T-helper 9 cell (primary cell): Measurements from ENCODE around the gene SRPRB.
A peak's percentile ranks its signal among the peaks of the same experiment; 100 is the strongest.

ENCODE experiments used
- DNase-seq: peaks from one replicate; pipeline ENCODE4 v3.0.0-alpha.2; 2020
- total RNA-seq, 2 donors: gene quantifications; one replicate each; lab custom pipeline; 2026; lab: John Stamatoyannopoulos, UW

The SRPRB gene, protein sequence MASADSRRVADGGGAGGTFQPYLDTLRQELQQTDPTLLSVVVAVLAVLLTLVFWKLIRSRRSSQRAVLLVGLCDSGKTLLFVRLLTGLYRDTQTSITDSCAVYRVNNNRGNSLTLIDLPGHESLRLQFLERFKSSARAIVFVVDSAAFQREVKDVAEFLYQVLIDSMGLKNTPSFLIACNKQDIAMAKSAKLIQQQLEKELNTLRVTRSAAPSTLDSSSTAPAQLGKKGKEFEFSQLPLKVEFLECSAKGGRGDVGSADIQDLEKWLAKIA
- total RNA-seq, result 39.1 to 77.7 reads per million in 2 donors

DNA sequence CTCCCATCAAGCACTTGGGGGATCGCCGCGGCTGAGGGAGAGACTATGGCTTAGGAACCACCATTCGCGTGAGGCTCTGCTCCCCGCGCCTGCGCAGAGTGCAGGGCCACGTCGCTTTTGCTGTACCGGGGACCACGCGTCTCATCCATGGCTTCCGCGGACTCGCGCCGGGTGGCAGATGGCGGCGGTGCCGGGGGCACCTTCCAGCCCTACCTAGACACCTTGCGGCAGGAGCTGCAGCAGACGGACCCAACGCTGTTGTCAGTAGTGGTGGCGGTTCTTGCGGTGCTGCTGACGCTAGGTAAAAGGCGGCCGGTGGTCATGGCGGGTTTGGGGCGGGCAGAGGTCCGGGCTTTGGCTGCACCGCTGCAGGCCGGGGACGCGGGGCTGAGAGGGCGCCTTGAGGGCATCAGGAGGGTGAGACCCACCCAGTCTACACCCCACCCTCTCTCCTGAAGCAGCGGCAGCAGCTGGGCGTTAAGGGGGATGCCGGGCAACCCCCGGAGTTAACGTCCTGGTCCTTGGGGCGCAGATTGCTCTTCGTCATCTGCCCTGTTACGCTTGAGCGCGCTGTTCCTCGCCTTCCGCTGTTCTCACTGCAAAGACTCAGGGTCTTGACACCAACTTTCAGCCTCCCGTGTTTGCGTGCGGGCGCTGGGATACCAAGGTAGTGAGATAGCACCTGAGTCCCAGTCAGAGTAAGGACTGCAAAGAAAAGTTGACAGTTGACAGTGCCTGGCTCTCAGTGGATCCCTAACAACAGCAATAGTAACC, at the start of gene SRPRB:
Gene SRPRB (plus strand): TSS at position 114 of the 774 bp plus-strand sequence. CDS start 34 bp downstream, at position 148.
- peak; percentile 93 for DNase-seq

DNA sequence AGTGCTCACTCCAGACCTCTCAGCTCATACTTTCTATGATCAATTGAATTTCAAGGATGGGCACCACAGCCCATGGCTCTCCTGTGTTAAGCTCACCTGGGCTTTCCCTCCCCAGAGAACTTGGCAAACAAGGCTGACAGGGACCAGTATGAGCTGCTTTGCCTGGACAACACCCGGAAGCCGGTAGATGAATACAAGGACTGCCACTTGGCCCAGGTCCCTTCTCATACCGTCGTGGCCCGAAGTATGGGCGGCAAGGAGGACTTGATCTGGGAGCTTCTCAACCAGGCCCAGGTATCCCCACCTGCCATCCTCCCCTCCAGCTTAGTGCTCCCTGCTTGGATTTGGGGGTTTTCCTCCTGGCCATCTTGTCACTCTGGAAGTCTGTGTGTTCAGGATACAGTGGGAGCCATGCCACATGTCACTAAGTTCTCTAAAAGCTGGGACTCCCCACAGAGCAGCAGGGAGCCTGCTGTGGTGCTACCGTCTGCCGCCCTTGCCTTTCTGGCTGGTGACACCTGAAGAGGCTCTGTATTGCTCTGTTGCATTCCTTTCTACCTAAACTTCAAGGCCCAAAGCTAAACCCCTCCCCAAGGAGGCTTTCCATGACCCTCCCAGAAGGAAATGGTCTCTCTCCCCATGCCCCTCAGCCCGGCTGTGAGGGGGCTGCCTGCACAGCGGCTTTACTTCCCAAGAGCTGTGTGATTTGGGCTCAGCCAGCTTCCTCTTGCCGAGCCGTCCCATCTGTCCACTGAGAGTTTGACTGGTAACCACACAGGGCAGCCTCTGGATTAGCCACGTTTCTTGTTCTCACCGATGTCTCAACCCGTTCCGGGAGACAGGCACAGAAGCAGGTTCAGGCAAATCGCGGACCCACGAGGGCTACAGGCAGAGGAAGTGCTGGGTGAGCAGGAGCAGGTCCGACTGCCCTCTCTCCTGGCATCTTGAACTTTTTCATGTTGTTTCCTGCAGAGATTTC, 48.6 kb upstream of the SRPRB start:
- DNase-seq, result no peak

DNA sequence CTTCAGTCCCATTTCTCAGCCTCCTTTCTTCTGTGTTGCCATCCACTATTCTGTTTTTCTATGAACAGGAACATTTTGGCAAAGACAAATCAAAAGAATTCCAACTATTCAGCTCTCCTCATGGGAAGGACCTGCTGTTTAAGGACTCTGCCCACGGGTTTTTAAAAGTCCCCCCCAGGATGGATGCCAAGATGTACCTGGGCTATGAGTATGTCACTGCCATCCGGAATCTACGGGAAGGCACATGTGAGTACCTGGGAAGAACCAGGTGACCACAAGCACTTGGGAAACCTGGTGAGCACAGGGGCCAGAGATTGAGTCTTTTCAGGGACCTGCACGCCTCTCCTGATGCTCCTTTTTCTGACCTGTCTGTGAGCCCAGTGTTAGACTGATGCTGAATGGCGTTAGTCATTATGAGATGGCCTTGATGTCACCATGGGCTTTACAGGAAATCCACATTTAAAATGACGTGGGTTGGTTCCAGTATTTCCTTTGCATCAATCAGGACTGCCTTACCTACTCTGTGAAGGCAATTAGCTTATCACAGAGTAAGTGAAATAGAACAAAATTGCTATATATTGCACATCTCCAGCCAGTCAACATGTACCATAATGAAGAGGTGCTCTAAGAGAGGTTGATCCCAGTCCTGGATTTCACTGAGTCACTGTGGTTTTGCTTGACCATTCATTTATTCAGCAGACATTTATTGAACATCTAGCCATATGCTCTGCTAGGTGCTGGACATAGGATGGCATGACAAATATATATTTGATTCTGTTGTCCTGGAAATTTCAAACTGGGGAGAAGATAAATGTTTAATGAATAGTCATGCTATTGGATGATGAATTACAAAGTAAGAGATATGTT, 47.7 kb upstream of the SRPRB start:
- DNase-seq, result no peak

DNA sequence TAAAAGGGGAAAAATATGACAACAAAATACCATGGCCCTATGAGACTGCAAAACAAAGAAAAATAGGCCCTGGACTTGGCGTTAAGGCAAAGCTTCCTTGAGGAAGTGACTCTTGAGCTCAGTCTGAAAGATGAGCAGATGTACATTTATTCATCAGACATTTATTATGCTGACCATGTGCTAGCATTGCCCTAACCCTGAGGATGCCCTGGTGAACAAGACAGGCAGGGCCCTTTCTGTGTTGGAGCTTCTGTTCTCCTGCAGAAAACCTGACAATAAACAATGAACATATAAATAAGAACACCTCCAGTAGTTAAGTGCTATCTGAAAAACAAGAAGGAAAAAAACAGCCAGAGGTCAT, 47.1 kb upstream of the SRPRB start:
- DNase-seq, result no peak

DNA sequence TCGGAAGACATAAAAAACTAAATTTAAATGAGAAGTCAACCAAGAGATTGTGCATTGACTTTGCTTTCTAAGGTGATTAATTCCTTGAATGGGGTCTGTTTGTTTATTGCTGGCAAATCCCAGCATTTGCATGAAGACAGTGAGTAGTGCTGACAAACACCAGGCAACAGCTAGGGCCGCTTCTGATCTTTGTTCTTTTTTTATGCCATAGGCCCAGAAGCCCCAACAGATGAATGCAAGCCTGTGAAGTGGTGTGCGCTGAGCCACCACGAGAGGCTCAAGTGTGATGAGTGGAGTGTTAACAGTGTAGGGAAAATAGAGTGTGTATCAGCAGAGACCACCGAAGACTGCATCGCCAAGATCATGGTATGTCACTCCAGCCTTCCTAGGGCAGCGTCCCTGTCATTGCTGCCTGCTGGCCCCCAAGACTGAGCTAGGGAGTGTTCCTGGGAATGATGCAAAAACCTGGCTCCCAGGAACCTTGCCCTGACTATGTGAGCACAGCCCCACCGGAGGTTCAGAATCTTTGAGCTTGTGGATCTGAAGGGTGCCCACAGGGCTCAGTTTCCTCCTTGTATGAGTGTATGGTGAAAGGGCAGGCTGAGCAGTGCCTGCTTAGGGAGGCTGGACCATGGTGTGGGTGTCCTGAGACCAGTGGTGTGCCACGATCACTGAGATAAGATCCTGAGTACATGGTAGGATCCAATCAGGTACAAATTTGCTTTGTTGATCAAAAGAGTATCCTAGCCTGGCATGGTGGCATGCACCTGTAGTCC, 46.5 kb upstream of the SRPRB start:
- DNase-seq, result no peak

DNA sequence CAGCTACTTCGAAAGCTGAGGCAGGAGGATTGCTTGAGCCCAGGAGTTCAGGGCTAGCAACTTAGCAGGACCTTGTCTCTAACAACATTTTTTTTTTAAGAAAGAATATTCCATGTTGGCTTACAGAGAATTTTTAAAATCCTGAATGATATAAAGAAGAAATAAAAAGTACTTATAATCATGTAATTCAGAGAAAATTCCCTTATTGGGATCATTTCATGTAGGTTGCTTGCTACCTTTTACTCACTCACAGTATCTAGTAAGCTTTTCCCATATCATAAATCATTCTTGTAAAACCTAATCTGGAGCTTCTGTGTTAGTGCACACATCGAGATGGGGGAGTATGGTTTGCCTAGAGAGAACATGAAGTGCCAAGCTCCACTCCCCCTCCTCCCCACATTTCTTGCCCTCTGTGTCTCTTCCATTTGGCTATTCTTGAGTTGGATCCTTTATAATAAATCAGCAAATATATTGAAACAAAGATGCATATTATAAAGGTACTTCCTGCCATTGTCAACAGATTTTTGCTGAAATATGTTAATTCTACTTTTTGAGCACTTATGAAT, 45.8 kb upstream of the SRPRB start:
- no peak for DNase-seq

DNA sequence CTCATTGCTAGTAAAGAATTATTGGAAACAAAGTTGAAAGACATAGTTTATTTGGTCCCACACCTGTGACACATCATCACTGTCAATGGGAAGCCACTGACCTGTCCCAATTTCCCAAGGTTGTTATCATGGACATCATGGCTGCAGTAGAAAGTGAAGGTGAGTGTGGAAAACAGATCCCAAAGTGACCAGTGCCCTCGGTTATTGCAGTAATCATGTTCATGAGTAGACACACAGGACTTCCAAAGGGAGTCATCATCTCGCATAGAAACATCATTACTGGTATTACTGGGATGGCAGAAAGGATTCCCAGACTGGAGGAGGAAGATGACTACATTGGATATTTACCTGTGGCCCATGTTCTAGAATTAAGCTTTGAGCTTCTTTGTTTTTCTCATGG, 44.7 kb upstream of the SRPRB start:
- no peak for DNase-seq

DNA sequence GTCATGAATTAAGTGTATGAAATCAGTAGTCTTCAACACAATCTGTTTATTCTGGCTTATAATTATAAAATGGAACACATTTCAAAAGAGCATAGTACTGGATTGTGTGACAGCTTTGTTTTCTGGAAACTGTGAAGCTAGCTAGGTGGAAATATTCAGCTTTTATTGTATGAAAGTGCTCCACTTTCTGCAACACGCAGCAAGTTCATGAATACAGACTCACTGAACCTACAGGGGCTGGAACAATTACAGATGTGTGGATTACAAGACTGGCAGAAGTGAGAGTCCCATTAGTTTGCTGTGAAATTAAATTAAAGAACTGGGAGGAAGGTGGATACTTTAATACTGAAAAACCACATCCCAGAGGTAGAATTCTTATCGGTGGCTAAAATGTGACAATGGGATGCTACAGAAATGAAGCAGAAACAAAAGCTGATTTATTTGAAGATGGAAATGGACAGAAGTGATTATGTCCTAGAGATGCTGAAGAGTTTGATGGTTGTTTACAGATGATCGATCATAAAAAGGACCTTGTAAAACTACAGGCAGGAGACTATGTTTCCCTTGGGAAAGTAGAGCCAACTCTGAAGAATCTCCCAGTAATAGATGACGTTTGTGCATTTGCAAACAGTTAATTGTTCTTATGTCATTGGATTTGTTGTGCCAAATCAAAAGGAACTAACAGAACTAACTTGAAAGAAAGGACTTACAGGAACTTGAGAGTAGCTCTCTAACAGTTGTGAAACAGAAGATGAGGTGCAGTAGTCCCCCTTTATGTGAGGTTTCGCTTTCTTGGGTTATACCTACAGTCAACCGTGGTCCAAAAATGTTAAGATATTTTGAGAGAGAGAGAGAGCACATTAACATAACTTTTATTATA, 43.8 kb upstream of the SRPRB start:
- DNase-seq, result no peak

DNA sequence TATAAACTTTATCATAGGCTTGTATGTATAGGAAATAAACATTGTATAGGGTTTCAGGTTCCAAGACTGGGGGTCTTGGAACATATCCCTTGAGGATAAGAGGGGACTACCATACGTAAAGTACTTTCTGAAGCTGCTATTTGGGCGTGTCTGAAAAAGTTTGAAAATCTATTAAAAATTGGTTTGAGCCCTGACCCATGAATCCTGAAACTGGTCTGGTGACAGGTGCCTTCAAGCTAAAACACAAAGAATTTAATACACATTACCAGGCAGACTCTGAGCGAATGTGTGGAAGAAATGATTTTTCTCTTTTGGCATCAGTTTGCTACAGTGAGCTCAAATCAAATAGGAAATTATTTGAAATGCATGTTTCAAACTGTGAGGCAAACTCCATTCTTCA, 43.1 kb upstream of the SRPRB start:
- DNase-seq, result no peak

DNA sequence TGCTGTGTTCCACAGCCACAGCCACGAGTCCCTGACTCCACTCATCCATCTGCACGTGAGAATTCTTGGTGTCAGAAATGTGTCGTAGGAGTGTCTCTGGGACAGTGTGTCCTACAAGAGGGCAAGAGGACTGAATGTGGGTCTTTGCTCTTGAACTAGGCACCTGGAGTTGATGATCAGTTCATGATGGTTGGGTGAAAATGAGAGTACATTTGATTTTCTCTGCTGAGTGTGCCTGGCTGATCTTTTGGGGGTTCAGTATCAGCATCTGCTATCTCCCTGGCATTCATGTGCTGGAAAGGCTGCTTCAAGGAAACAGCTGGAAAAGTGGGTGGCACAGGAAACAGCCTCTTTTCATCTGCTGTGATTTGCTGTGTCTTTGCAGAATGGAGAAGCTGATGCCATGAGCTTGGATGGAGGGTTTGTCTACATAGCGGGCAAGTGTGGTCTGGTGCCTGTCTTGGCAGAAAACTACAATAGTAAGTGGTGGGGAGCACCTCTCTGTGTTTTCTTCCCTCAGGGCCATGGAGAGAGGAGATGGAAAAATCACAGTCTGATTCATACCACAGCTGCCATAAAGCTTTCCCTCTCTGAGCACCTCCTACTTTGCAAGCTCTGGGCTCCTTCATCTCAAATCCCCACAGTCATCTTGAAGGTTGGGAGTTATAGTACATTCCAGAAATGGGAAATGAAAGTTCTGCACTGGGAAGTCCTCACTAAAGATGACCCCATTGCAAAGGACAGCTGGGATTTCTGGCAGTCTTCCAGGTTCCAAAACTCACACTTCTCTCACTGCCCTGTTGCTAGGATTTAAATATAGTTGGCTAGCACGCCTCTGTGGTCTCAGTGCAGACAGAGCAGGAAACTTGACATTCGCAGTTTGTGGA, 41.6 kb upstream of the SRPRB start:
- no peak for DNase-seq

DNA sequence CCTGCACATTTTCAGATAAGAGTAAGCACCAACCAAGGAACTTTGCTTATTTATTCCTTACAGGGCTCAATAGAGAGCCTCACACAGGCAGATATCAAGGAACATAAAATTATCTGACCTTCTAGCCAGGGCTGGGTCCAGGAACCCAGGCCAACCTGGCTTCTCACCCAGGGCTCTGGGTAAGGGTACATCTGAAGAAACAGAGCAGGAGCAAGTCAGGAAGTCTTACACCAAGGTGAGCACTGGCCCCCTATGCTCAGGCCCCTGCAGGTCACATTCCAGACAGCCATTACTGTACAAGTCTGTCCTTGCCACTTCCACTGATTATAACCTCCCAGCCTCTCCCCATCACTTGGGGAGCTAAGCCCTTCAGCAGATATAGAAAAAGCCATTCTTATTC, 40.4 kb upstream of the SRPRB start:
- no peak for DNase-seq

DNA sequence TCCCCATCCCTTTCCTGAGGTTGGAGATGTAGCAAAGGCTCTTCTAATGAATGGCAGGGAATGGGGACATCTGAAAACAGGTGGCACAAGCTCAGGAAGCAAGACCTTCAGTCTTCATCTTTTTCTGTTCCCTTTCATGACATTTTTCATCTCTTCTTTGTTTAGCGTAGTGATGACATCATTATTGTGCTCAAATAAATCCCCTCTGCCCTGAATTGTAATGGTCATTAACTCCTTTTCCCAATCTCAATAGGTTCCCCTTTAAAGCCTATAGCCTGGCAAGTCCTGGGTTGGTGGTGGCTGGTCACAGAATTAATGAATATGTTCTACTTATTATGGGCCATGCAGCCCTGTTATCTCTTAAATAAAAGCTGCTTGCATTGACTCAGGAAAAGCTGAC, 38.0 kb upstream of the SRPRB start:
- DNase-seq, result no peak

DNA sequence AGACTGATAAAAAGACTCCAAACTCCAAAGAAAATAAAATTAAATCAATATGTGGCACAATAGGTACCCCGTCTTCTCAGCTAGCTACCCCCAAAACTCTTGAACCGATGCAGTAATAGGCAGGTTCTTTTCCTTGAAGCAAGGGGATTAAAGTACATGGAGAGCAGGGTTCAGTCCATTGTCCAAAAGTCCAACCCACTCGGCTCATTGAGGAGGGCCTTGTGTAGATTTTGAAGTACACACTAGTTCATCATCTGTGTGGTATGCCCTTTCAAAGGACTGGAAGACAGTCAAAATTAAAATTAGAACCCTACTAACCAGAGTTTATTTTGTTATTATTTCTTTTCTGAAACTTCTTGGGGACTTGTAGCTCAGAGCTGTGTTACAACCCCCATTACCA, 36.1 kb upstream of the SRPRB start:
- DNase-seq, result no peak

DNA sequence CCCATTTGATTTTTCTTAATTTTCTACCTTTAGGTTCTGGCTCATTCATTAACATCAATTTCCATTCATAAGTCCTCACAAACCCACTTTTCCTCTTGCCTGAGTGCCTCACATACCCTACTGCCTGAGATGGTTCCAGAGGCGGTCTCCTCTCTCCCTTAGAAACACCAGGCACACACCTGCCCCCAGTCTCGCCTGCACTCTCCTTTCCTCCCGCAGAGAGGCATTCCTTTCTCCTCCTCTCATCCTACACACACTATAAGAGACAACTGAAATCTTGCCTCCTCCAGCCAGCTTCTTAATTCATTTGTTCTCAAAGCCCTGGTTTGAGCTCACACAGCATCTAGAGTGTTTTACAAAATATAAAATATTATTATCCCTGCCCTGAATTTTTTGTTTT, 31.9 kb upstream of the SRPRB start:
- no peak for DNase-seq

DNA sequence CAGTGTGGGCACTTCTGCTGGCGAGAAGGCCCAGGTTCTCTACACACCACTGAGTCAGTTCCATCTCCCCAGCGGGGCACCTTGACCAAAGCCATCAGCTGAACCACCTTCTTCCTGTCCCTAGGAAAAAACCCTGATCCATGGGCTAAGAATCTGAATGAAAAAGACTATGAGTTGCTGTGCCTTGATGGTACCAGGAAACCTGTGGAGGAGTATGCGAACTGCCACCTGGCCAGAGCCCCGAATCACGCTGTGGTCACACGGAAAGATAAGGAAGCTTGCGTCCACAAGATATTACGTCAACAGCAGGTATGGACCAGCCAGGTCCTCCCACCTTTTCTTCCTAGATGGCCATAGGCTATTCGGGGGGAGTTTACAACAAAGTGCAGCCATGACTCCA, 30.3 kb upstream of the SRPRB start:
- no peak for DNase-seq

DNA sequence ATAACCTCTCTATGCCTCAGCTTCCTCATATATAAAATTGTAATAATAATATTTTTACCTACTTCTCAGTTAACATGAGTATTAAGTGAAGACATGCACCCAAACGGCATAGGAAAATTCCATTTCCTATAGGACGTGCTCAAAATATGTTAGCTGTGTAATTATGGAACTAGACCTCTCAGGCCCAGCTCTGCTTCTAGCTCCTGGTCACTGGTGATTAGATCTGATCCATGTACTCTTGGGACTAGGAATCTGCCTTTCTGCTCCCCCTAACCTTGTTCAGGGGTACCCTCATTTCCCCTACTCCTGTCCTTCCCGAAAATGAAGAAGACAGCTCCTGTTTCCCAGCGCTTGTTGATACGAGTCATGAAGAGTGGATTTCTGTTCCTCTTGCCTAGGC, 29.8 kb upstream of the SRPRB start:
- no peak for DNase-seq

DNA sequence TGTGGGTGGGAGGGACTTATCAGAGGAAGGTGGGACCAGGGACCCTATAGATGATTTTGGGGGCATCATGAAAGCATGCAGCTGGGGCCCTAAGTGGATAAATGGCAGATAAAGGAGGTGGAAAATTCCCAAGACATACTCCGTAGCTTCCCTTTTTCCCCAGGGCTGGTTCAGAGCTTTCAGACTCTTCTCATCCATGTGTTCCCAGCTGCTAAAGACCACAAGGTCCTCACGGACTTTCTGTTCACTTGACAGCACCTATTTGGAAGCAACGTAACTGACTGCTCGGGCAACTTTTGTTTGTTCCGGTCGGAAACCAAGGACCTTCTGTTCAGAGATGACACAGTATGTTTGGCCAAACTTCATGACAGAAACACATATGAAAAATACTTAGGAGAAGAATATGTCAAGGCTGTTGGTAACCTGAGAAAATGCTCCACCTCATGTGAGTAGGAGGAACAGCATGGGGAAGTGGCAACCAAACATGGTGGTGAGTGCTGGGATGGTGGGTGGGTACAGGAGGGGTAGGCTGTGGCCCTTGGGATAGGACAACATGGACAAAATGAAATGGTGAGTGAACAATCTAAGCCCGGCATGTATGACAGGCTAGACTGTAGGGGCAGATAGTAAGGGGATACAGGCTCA, 28.7 kb upstream of the SRPRB start:
- no peak for DNase-seq

DNA sequence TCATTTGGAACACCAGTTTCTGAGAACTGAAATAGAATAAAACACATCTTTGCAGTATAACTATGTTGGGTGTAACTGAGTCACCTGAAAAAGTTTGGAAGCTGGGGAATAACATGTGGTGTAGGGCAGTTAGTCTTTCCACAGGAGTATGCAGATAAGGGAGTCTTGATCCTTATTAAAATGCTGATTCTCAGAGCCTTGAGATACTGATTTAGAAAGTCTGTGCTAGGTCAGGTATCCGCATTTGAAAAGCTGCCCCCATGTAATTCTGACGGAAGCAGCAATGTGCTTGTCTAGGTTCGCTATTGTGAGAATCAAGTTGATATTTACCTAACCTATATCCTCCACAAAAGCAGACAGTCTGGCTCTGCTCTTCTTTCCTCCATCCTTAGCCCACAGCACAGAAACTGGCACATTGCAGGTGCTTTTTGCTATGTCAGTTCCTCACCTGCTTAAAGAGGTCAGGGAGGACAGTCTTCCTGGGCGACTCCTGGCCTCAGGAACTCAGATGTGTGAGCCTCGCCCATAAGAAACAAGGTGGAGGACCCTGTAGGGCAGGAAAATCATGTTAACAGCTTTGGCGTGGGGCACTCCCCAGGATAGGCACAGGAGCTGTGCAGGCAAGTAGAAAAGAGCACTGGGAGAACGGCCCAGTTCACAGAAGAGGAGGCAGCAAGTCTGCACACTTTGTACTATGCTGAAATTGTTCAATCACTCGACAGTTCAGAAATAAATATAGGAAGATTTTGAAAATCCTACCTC, 27.6 kb upstream of the SRPRB start:
- DNase-seq, result no peak
